ENCODE measurements around the gene VPS29. TPM values are rescaled to one million over a fixed set of nuclear protein-coding genes. Genes with fewer than 3 reads are reported as not detected.

Gene VPS29
- total RNA-seq, 1 experiment from 2014 or later: 95.7 TPM

- no TSS peak for BruUV-seq (replicated peaks)
- no peak overlapping the region for H2AFZ ChIP-seq (ENCODE audit: low read depth, low read length, poor library complexity, severe bottlenecking)
- H3K9ac ChIP-seq (ENCODE audit: low read length): no peak overlapping the region
- peaks cover 0 to 5% of the 10 kb centered on the region in 2 experiments; a peak in 1 of 4 replicates for H3K4me1 ChIP-seq (ENCODE audit: control insufficient read depth in 1 of 2, insufficient read depth in 2 of 2, low read length in 2 of 2)
- H3K9me3 ChIP-seq (ENCODE audit: control insufficient read depth in 1 of 2, insufficient read depth in 1 of 2, low read depth in 1 of 2, low read length in 2 of 2): no peaks in the 10 kb centered on the region
- H3K9me2 ChIP-seq (ENCODE audit: insufficient read depth): no peaks in the 10 kb centered on the region
- TF ChIP-seq ELF1 (IDR thresholded peaks at IDR 0.05; ENCODE audit: borderline replicate concordance, low read depth) (no peak), TCF7L2 (IDR thresholded peaks at IDR 0.05; ENCODE audit: borderline replicate concordance, extremely low read depth, insufficient read depth, insufficient read length) (no peak), ATF3 (IDR thresholded peaks at IDR 0.05) (no peak), EZH2phosphoT487 (IDR thresholded peaks at IDR 0.05; ENCODE audit: borderline replicate concordance) (no peak), SIN3A (IDR thresholded peaks at IDR 0.05; ENCODE audit: low read depth) (no peak)
- TF ChIP-seq, protein P1, sequence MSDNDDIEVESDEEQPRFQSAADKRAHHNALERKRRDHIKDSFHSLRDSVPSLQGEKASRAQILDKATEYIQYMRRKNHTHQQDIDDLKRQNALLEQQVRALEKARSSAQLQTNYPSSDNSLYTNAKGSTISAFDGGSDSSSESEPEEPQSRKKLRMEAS (IDR thresholded peaks at IDR 0.05): no peak
- TF ChIP-seq, protein P2, sequence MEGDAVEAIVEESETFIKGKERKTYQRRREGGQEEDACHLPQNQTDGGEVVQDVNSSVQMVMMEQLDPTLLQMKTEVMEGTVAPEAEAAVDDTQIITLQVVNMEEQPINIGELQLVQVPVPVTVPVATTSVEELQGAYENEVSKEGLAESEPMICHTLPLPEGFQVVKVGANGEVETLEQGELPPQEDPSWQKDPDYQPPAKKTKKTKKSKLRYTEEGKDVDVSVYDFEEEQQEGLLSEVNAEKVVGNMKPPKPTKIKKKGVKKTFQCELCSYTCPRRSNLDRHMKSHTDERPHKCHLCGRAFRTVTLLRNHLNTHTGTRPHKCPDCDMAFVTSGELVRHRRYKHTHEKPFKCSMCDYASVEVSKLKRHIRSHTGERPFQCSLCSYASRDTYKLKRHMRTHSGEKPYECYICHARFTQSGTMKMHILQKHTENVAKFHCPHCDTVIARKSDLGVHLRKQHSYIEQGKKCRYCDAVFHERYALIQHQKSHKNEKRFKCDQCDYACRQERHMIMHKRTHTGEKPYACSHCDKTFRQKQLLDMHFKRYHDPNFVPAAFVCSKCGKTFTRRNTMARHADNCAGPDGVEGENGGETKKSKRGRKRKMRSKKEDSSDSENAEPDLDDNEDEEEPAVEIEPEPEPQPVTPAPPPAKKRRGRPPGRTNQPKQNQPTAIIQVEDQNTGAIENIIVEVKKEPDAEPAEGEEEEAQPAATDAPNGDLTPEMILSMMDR (IDR thresholded peaks at IDR 0.05 in 2 of 3, conservative IDR thresholded peaks at IDR 0.05 in 1 of 3; ENCODE audit: borderline replicate concordance in 1 of 3, insufficient read depth in 1 of 3, low read depth in 2 of 3, low read length in 2 of 3): no peak
- H3K79me2 ChIP-seq (ENCODE audit: insufficient read depth, low read length): peaks cover 26% of the 10 kb centered on the region; the same call in 1 of the 2 replicates
- no peak overlapping the region for H3K4me2 ChIP-seq (ENCODE audit: low read length)
- ChIA-PET POLR2A (no interaction called here), RAD21 (ENCODE audit: low non-redundant PET in 1 of 2, low total read pairs in 2 of 2, uncharacterized antibody in 2 of 2, unreplicated experiment in 2 of 2) (no interaction called here), CTCF (interaction anchor here (0.7 kb wide), 1 partner anchor 17 kb away, joined by 5 read pairs; no protein-coding TSS in a partner anchor)
- no peaks in the 10 kb centered on the region for H4K20me1 ChIP-seq (ENCODE audit: insufficient read depth)
- H3K4me3 ChIP-seq (replicated peaks in 1 of 2; ENCODE audit: low read depth in 1 of 2, low read length in 2 of 2): no peak overlapping the region
- ATAC-seq (no peak), DNase-seq (ENCODE audit: low read depth, low spot score) (no peak)
- no peak overlapping the region for H3K27ac ChIP-seq (ENCODE audit: low read depth, low read length)
- intact Hi-C loops (cut with micrococcal nuclease): no loop called here
- H3K36me3 ChIP-seq (ENCODE audit: control insufficient read depth in 1 of 2, insufficient read depth in 2 of 2, low read length in 2 of 2): peaks cover 12 to 38% of the 10 kb centered on the region in 2 experiments
- H3K27me3 ChIP-seq (ENCODE audit: insufficient read depth, low read length): no peaks in the 10 kb centered on the region
Observed at GRCh38 chr12:110536834-110537604, 35.1 kb upstream of the VPS29 start.

Data from HCT116 (cell line).